ENCODE data around the gene CORO1C. TPM values are rescaled to one million over a fixed set of nuclear protein-coding genes. Genes with fewer than 3 reads are reported as not detected.

CORO1C gene
- total and polyA plus RNA-seq, 9 of the 15 experiments (the other 6 are each of a cell fraction or from before 2014, with no cell fraction given) = 55.2 to 280 (median 150) TPM

DNA sequence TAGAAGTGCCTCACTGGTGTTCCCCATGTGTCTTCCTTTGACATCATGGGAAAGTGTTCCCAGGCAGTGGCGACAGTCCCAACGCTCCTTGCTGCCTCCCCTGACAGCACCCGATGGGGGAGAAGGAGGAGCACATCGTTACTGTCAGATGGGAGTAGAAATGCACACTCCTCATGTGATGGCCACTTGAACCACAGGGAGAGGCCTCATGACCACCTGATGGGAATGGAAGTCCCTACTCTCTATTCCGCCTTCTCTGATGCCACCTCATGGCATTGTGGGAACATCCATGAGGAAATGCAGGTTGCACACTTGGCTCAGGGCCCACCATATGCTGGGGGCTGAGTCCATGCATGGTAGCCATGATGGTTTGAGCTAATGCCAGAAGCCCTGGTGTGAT lies 14.3 kb upstream of the CORO1C start:
- FAIRE-seq (no peak), ATAC-seq (no peak), DNase-seq (ENCODE audit: extremely low read depth in 1 of 4, low spot score in 3 of 4) (no peak)
- 68% methylated on average over 5 of the region's 5 CpGs for WGBS (ENCODE audit: insufficient coverage, low coverage, missing lambda C conversion rate)
- Histone ChIP-seq H3K9me3 (replicated peaks; ENCODE audit: control insufficient read depth, insufficient read depth, low read depth, low read length) (no peaks in the 10 kb centered on the region), H3K27ac (ENCODE audit: extremely low read depth, low read depth, low read length) (no peak overlapping the region), H3K27me3 (ENCODE audit: control insufficient read depth in 2 of 2, insufficient read depth in 2 of 2, low read length in 2 of 2) (no peaks in the 10 kb centered on the region), H3K9me1 (ENCODE audit: control insufficient read depth, insufficient read depth, low read length) (no peaks in the 10 kb centered on the region), H3K4me1 (replicated peaks in 1 of 2; ENCODE audit: control insufficient read depth in 2 of 2, insufficient read depth in 2 of 2, low read length in 2 of 2) (no peaks in the 10 kb centered on the region; a peak in 1 of 5 replicates), H3K4me3 (no peak overlapping the region), H3K36me3 (ENCODE audit: control insufficient read depth, insufficient read depth, low read length) (0 out of 3 replicates have a peak, but pooled peaks cover 2% of the 10 kb centered on the region), H3K4me2 (ENCODE audit: insufficient read depth, low read length) (no peak overlapping the region), H3K9ac (ENCODE audit: insufficient read depth in 1 of 2, low read depth in 2 of 2, low read length in 2 of 2) (no peak overlapping the region), H4K20me1 (replicated peaks; ENCODE audit: control insufficient read depth, insufficient read depth, low read length) (no peaks in the 10 kb centered on the region), H2AFZ (ENCODE audit: low read depth, low read length) (no peak overlapping the region), H3K79me2 (ENCODE audit: control insufficient read depth, insufficient read depth, low read length) (no peaks in the 10 kb centered on the region)
- TF ChIP-seq ZNF175 (CRISPR knock-in tag; IDR thresholded peaks at IDR 0.05; ENCODE audit: low read depth) (no peak), TARDBP (IDR thresholded peaks at IDR 0.05) (no peak), TAL1 (IDR thresholded peaks at IDR 0.05) (no peak), SAFB (IDR thresholded peaks at IDR 0.05; ENCODE audit: borderline replicate concordance, low read depth, low read length) (no peak), SREBF2 (CRISPR knock-in tag; IDR thresholded peaks at IDR 0.05) (no peak), MED1 (CRISPR knock-in tag; IDR thresholded peaks at IDR 0.05; ENCODE audit: borderline replicate concordance) (no peak), FOXM1 (IDR thresholded peaks at IDR 0.05; ENCODE audit: low read depth) (no peak), FOXM1 (CRISPR knock-in tag; IDR thresholded peaks at IDR 0.05; ENCODE audit: low read depth) (no peak), SPI1 (IDR thresholded peaks at IDR 0.05; ENCODE audit: borderline replicate concordance, low read depth, low read length) (no peak), CREB1 (IDR thresholded peaks at IDR 0.05) (no peak), CREB1 (CRISPR knock-in tag; IDR thresholded peaks at IDR 0.05) (no peak), NBN (IDR thresholded peaks at IDR 0.05; ENCODE audit: low read depth) (no peak)
- TF ChIP-seq, protein P1, sequence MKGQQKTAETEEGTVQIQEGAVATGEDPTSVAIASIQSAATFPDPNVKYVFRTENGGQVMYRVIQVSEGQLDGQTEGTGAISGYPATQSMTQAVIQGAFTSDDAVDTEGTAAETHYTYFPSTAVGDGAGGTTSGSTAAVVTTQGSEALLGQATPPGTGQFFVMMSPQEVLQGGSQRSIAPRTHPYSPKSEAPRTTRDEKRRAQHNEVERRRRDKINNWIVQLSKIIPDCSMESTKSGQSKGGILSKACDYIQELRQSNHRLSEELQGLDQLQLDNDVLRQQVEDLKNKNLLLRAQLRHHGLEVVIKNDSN (CRISPR knock-in tag; IDR thresholded peaks at IDR 0.05) = no peak
- TF ChIP-seq, protein P2, sequence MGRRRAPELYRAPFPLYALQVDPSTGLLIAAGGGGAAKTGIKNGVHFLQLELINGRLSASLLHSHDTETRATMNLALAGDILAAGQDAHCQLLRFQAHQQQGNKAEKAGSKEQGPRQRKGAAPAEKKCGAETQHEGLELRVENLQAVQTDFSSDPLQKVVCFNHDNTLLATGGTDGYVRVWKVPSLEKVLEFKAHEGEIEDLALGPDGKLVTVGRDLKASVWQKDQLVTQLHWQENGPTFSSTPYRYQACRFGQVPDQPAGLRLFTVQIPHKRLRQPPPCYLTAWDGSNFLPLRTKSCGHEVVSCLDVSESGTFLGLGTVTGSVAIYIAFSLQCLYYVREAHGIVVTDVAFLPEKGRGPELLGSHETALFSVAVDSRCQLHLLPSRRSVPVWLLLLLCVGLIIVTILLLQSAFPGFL (CRISPR knock-in tag; IDR thresholded peaks at IDR 0.05) = no peak
- TF ChIP-seq, protein P3, sequence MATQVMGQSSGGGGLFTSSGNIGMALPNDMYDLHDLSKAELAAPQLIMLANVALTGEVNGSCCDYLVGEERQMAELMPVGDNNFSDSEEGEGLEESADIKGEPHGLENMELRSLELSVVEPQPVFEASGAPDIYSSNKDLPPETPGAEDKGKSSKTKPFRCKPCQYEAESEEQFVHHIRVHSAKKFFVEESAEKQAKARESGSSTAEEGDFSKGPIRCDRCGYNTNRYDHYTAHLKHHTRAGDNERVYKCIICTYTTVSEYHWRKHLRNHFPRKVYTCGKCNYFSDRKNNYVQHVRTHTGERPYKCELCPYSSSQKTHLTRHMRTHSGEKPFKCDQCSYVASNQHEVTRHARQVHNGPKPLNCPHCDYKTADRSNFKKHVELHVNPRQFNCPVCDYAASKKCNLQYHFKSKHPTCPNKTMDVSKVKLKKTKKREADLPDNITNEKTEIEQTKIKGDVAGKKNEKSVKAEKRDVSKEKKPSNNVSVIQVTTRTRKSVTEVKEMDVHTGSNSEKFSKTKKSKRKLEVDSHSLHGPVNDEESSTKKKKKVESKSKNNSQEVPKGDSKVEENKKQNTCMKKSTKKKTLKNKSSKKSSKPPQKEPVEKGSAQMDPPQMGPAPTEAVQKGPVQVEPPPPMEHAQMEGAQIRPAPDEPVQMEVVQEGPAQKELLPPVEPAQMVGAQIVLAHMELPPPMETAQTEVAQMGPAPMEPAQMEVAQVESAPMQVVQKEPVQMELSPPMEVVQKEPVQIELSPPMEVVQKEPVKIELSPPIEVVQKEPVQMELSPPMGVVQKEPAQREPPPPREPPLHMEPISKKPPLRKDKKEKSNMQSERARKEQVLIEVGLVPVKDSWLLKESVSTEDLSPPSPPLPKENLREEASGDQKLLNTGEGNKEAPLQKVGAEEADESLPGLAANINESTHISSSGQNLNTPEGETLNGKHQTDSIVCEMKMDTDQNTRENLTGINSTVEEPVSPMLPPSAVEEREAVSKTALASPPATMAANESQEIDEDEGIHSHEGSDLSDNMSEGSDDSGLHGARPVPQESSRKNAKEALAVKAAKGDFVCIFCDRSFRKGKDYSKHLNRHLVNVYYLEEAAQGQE (IDR thresholded peaks at IDR 0.05; ENCODE audit: borderline replicate concordance) = no peak
- TF ChIP-seq, protein P3 (CRISPR knock-in tag; IDR thresholded peaks at IDR 0.05; ENCODE audit: low read depth) = no peak
- in situ Hi-C loops (cut with MboI) = no loop called here
- CTCF ChIA-PET (ENCODE audit: low intra/inter-chr PET ratio) = no interaction called here
- no TSS peak for BruUV-seq (replicated peaks)
- POLR2A ChIA-PET = interaction anchor here (0.6 to 1.6 kb wide), 2 partner anchors 10 to 12 kb away, joined by 3 read pairs; no protein-coding TSS in a partner anchor
- intact Hi-C loops (cut with micrococcal nuclease) = no loop called here
